ENCODE measurements around the gene ZNF277. TPM values are rescaled to one million over a fixed set of nuclear protein-coding genes. Genes with fewer than 3 reads are reported as not detected.

The ZNF277 gene
- total RNA-seq, 1 donor from 2014 or later = 21.6 TPM

DNA sequence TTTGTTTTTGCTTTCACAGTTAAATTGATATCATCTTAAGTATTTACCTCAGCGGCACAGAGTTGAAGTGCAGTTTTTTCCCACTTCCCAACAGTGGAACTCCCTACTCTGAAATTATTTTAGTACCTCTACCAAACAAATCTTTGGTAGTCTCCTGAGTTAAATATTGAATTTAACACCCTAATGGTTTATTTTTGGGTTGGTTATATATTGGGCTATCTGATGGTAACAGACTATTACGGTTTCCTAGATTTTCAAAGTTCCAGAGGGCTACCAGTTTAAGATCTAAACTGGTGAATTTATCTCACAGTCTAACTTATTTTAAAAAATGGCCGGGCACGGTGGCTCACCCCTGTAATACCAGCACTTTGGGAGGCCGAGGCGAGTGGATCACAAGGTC, 1.3 kb downstream of the ZNF277 start:
- intact Hi-C loops (cut with DNase I) = no loop called here
- Histone ChIP-seq H3K4me1 (peaks cover 26% of the 10 kb centered on the region), H3K4me3 (peak overlapping the region in 1 of 2 donors; percentile 93), H3K27me3 (no peaks in the 10 kb centered on the region), H3K9me3 (no peaks in the 10 kb centered on the region), H3K27ac (no peak overlapping the region), H3K36me3 (no peaks in the 10 kb centered on the region)
- DNase-seq (ENCODE audit: extremely low spot score in 2 of 2) = no peak
- TF ChIP-seq CTCF (IDR thresholded peaks at IDR 0.05) (no peak), POLR2A (IDR thresholded peaks at IDR 0.05) (no peak), POLR2AphosphoS5 (IDR thresholded peaks at IDR 0.05; ENCODE audit: insufficient read depth in 1 of 2, low read depth in 1 of 2) (no peak)

DNA sequence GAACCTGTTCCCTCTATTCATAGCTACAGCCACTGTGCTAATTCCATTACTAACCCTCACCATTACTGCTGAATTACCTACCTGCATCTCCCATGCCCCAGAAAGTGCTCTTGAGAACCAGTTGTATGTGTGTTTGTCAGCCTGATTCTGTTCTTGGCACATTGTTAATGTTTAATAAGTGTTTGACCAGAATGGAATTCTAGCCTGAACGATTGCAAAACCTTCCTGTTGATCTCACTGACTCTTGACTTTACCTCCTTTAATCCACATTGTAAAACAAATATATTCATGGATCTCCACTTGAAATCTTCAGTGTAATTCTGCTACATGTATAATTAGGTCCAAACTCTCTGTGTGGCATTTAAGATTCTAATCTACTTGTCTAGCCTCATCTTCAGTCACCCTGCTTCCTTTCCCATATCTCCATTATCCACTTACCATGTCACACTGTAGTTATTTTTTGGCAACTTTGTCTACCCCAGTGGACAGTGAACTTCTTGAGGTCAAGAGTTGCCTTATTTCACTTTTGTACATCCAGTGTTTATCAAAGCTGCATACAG, 4.9 kb downstream of the ZNF277 start:
- intact Hi-C loops (cut with DNase I) = no loop called here
- Histone ChIP-seq H3K27ac (no peak overlapping the region), H3K9me3 (no peaks in the 10 kb centered on the region), H3K4me3 (no peak overlapping the region), H3K27me3 (no peaks in the 10 kb centered on the region), H3K36me3 (no peaks in the 10 kb centered on the region), H3K4me1 (peaks cover 18% of the 10 kb centered on the region)
- no peak for TF ChIP-seq CTCF (IDR thresholded peaks at IDR 0.05)
- TF ChIP-seq POLR2AphosphoS5 (IDR thresholded peaks at IDR 0.05; ENCODE audit: insufficient read depth in 1 of 2, low read depth in 1 of 2) = no peak
- no peak for TF ChIP-seq POLR2A (IDR thresholded peaks at IDR 0.05)
- DNase-seq (ENCODE audit: extremely low spot score in 2 of 2) = no peak

DNA sequence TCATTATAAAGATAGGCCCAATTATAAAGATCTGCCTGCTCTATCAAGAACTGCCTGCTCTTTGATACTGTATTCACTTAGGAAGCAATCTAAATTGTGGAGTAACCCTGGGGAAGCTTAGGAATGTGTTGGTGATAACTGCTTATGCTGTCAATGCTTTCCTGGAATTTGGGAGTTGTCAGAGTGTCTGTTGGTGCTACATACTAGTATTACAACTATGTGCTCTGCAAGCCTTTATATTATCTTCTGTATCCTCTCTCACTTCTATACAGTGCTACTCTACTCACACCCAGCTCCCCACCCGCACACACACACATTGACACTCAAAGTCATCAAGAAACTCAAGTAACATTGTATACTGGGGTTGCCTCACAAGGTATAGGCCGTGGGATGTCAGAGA, 6.1 kb downstream of the ZNF277 start:
- H3K36me3 ChIP-seq = no peaks in the 10 kb centered on the region
- no peak overlapping the region for H3K4me3 ChIP-seq
- DNase-seq (ENCODE audit: extremely low spot score in 2 of 2) = no peak
- no peaks in the 10 kb centered on the region for H3K9me3 ChIP-seq
- no peak overlapping the region for H3K27ac ChIP-seq
- no peak for TF ChIP-seq POLR2A (IDR thresholded peaks at IDR 0.05)
- intact Hi-C loops (cut with DNase I) = no loop called here
- H3K4me1 ChIP-seq = peaks cover 12% of the 10 kb centered on the region
- H3K27me3 ChIP-seq = no peaks in the 10 kb centered on the region

- no peaks in the 10 kb centered on the region for H3K36me3 ChIP-seq
- DNase-seq (ENCODE audit: extremely low spot score in 2 of 2) = no peak
- H3K9me3 ChIP-seq = no peaks in the 10 kb centered on the region
- peaks cover 6% of the 10 kb centered on the region for H3K4me1 ChIP-seq
- no peak overlapping the region for H3K4me3 ChIP-seq
- no peaks in the 10 kb centered on the region for H3K27me3 ChIP-seq
- intact Hi-C loops (cut with DNase I) = no loop called here
- no peak overlapping the region for H3K27ac ChIP-seq
- no peak for TF ChIP-seq POLR2A (IDR thresholded peaks at IDR 0.05)
- no peak for TF ChIP-seq CTCF (IDR thresholded peaks at IDR 0.05)
- no peak for TF ChIP-seq POLR2AphosphoS5 (IDR thresholded peaks at IDR 0.05; ENCODE audit: insufficient read depth in 1 of 2, low read depth in 1 of 2)
Measured at GRCh38 chr7:112213735-112214134, 7.2 kb downstream of the ZNF277 start.

DNA sequence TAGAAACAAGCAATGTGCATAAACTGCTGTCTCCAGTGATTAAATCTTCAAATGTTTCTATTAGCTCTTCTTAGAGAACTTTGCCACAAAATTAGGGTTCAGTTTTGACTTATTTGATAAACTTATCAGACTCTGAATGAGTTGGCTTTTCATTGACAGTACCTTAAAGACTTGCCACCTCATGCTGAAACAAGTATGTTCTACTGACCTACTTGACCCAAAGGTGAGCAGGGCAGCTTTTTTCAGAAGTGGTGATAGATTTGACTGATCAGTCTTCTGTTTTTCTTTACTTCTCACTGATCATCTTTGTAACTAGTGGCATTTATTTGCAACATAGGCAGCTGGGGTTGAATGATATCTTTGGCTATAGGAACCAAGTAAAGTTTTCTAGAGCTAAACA, 7.8 kb downstream of the ZNF277 start:
- TF ChIP-seq POLR2A (IDR thresholded peaks at IDR 0.05) (no peak), POLR2AphosphoS5 (IDR thresholded peaks at IDR 0.05; ENCODE audit: insufficient read depth in 1 of 2, low read depth in 1 of 2) (no peak), CTCF (IDR thresholded peaks at IDR 0.05) (no peak)
- Histone ChIP-seq H3K36me3 (no peaks in the 10 kb centered on the region), H3K4me3 (no peak overlapping the region), H3K9me3 (no peaks in the 10 kb centered on the region), H3K27me3 (no peaks in the 10 kb centered on the region), H3K4me1 (peaks cover 6% of the 10 kb centered on the region), H3K27ac (no peak overlapping the region)
- DNase-seq (ENCODE audit: extremely low spot score in 2 of 2) = no peak
- intact Hi-C loops (cut with DNase I) = no loop called here

All from vagina (tissue), 2 donors.